HPDE6-E6E7 (cell line): ENCODE measurements around the gene MAPK8IP2.

Experiments used
- DNase-seq: peaks from one replicate; pipeline ENCODE4 v3.0.0; 2011; ENCODE audit warnings: missing footprints; ENCODE audit errors: extremely low spot score

MAPK8IP2 gene

GRCh38 chr22:50575426-50575941, 25.1 kb upstream of the MAPK8IP2 start:
- no peak for DNase-seq

GRCh38 chr22:50576070-50576469, 24.5 kb upstream of the MAPK8IP2 start:
- no peak for DNase-seq

GRCh38 chr22:50576806-50577696, 23.5 kb upstream of the MAPK8IP2 start:
- no peak for DNase-seq

DNA sequence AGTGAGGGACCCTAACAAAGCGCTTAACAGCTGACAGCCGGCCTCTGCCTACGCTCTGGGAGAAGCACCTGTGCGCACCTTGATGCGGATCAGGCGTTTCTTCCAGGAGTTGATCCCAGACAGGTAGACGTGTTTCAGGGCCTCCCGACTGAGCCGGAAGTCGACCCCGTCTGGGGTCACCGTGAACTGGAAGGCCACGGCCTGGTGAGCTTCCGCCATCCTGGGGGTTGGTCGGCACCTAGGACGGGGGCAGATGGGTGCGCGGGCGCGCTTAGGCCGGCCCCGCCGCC, 23.0 kb upstream of the MAPK8IP2 start:
- DNase-seq: no peak

DNA sequence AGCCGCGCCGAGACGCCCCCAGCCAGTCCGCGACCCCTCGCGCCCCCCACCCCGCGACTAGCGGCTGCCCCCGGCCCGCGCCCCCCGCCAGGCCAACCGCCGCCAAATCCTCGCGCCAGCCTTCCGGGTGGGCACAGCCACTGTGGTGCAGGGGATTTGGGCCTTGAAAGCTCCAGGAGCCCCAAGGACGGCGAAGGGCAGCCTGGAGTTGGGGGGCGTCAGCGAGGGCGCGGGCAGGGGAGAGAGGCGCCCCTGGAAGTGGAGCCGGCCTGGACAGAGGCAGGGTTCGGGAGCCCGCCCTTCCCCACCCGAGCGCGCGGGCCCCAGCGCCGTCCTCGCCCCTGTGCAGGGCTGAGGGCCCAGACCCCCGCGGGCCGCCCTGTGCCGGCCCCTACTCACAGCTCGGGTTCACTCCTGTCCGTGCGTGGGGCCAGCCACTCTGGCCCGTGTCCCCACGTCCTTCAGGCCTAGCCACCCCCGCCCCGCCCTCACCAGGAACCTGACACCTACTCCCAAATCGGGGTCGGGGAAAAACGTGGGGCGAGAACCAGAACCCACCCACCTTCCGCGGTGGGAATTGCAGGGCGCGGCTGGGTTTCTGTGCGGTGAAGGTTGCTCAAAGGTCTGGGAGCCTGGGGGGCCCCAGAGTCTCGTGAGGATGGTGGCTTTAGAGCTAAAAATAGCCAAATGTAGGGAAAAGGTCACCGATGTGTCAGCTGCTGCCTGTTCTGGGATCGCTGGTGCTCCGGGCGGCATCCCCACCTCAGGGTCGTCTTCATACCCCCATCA, 22.4 kb upstream of the MAPK8IP2 start, which contains the start of gene CPT1B:
Gene CPT1B (minus strand): TSS at position 441 of the 789 bp plus-strand sequence. CDS start 512 bp downstream, outside the sequence.
- no peak for DNase-seq

DNA sequence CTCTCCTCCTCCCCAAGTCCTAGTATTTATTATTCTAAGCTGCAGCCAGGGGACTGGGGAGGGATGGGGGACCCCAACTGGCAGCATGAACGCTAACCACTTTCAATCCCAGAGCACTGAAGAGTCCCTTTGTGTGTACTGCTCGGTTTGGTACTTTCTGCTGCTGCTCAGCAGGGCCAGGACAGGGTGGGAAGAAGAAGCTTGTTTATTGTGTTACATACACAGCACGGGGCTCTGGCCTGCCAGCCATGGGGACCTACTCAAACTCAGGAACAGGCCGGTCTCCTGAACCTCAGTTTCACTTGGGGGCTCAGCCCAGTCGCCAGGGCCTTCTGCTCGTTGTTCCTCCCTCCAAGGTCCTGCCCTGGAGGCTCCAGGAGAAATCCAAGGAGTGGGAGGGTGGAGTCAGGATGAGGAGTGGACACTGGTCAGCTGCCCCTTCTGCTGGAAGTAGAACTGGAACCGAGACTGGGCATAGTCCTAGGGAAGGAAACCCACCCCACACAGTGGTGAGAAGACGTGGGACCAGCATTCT, 21.8 kb upstream of the MAPK8IP2 start:
- no peak for DNase-seq

- no peak for DNase-seq
These were observed 20.8 kb upstream of the MAPK8IP2 start for GRCh38 chr22:50579752-50580151.

GRCh38 chr22:50581031-50581949, 19.3 kb upstream of the MAPK8IP2 start:
- no peak for DNase-seq

DNA sequence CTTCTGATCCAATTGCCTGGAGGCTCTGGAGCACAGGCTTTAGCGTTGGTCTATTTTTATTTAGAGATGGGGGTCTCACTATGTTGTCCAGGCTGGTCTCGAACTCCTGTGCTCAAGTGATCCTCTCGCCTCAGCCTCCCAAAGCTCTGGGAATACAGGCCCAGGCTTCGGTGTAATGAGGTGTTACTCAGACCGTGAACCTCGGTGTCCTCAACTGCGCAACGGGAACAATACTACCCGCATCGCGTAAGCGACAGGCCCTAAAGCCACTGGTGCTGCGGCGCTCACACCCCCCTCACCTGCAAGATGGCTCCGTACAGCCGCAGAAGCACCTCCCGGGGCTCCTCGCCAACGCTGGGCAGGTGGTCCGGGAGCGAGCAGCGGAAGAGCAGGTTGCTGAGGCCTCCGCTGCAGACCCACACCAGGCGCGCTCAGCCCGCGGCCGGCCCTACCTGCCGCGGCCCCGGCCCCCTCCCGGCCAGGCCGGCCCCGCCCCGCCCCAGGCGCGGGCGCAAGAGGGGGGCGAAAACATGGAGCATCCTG, 18.6 kb upstream of the MAPK8IP2 start:
- DNase-seq: no peak

DNA sequence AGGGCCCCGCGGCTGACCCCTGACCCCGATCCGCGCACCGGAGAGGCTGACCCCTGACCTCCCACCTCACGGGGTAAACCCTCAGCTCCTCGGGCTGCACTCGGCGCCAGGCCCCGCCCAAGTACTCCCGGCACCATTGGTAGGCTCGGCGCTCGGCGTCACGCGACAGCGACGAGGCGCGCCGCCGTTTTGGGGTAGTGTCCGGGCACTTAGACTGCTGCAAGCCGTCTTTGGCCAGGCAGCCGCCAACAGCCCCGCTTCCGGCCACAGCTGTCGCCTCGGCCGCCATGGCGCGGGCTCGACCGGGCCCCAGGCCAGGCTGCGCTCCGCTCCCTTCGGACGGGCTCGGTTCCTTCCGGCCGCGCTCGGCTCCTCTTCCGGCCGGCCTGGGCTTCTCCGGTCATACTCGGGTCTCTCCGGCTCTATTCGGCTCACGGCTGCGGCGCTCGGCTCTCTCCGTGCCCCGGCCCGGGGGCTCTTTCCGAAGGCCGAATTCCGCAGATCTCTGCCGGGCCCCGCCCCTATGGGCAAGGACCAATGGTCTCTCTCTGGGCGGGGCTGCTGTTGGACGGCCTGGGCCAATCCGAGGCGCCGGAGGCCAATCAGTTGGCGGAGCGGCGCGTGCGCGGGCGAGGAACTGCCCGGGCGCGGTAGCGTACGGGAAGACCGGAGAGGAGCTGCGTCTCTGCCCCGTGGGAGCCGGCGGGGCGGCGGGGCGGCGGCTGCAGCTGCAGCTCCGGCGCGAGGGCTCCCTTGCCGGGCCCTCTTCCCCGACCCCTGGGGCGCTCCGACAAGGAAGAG, 17.9 kb upstream of the MAPK8IP2 start, which contains the start of gene CHKB:
Gene CHKB (minus strand): TSS at position 357 of the 801 bp plus-strand sequence. CDS start 68 bp downstream, at position 289.
- DNase-seq: peak; percentile 98

DNA sequence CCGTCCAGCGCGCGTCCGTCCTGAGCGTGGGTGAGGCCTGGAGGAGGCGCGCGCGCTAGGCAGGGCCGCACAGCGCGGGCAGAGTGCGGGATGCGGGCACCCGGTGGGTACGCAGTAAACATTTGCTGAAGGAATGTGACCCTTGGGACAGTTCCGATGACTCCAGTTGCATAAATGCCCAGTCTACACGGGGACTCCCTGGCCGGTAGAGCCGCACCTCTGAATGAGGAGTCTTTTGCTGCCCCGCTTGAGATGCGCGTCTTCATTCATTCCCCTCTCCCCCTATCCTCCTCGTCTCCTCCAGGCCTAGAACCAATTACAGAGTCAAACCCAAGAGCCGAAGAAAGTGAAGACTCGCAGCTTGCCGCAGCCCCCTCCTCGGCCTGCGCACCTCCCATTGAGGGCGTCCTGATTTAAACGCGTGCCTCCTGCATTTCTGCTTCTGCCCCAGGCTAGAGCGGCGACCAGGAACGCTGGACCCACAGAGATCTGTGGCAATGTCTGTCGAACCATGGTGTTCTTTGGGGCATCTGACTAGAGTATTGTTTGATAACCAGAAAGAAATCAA, 17.2 kb upstream of the MAPK8IP2 start:
- no peak for DNase-seq

GRCh38 chr22:50584106-50585096, 16.2 kb upstream of the MAPK8IP2 start:
- DNase-seq: no peak

DNA sequence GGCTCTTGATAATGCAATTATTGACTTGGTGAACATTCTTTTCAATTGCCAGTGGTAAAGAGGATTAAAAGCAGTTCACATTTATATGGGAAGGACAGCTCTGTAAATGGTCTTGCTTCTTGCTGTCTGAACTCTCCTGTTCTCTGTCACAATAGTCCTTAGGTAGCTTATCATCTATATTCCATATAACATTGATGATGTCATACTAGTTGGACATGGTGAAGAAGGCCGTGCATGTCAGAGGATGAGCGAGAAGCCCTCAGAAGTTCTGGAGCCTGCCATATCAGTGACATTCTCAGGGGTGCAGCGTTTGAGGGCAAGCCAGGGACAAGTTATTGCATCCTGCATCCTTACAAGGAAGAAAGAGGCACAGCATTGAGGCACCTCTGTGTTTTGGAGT, 15.4 kb upstream of the MAPK8IP2 start:
- DNase-seq: no peak

DNA sequence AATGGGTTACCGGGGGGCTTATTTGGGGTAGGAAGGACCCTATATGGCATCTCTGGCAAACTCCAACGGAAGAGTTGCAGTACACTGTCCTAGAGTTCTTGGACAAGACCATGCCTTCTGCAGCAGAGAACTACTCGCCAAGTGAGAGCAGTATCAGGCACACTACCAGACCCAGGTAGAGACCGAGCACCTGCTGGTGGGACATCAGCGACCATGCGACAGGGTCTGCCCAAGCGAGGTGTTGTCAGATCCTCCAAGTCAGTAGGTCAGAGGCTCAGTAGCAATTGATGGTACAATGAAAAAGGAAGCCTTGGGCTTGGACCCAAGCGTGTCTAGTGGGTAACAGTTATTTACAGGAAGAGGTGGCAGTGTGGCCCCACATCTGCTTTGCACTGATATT, 14.8 kb upstream of the MAPK8IP2 start:
- DNase-seq: no peak

DNA sequence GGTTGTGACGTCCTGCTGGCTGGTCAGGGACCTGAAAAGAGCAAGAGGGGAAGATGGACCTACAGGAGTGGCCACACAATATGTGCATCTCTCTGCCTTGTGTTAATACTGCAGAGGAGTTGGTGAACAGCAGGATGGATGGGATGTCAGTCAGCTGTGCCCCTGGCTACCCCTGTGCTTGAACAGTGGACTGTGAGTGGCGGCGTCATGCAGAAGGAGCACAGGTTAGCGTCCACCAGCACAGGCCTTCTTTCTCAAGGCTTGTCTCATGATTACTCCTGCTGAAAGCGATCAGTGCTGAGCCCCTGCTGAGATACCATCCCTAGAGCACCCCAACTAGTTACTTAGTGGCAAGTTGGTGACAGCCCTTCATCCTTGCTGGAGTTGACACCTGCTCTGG, 14.2 kb upstream of the MAPK8IP2 start:
- DNase-seq: no peak

DNA sequence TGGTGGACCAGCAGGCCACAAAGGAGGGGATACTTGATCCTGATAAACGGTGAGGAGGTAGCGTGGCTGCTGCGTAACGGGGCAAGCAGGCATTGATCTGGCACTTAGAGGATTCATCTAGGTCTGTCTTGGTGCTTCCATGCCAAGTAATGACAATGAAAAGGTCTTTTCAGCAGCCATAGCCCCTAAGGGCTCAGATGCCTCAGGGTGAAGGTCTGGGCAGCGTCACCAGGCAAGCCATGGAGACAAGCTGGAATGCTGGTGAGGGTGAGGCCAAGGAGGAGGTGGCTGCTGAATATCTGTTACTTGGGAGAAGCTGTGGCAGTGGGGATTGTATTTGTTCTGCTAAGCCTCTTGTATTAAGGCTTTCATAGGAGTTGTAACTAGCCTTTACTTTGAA, 13.2 kb upstream of the MAPK8IP2 start:
- no peak for DNase-seq

GRCh38 chr22:50595189-50595588, 5.4 kb upstream of the MAPK8IP2 start:
- DNase-seq: no peak

GRCh38 chr22:50597097-50597496, 3.5 kb upstream of the MAPK8IP2 start:
- DNase-seq: no peak
